NCI-H1694 treated with DMSO at 0.1 percent for 48 hours (cell line): ENCODE data around the gene CDC14B.
"Not testable (repeated sequence)": the region's sequence is repeated elsewhere in the genome, so short reads cannot be mapped to it uniquely, and the experiment has no call there.

ENCODE experiments used
- DNase-seq: peaks from one replicate; lab custom pipeline; 2025; lab: John Stamatoyannopoulos, UW

Gene CDC14B

GRCh38 chr9:96587338-96588315, 32.0 kb downstream of the CDC14B start:
- no peak for DNase-seq

GRCh38 chr9:96585426-96585825, 34.2 kb downstream of the CDC14B start:
- DNase-seq = no peak

- DNase-seq = not testable (repeated sequence)
Measured at GRCh38 chr9:96582199-96582598, 37.4 kb downstream of the CDC14B start.

- DNase-seq = no peak
Measured at GRCh38 chr9:96581786-96582185, 37.9 kb downstream of the CDC14B start.

GRCh38 chr9:96581301-96581700, 38.3 kb downstream of the CDC14B start:
- DNase-seq = no peak

- no peak for DNase-seq
Measured at GRCh38 chr9:96574931-96575351, 44.7 kb downstream of the CDC14B start.

- no peak for DNase-seq
Measured at GRCh38 chr9:96574455-96574854, 45.2 kb downstream of the CDC14B start.

GRCh38 chr9:96567203-96567700, 52.4 kb downstream of the CDC14B start:
- no peak for DNase-seq

- peak; percentile 7 for DNase-seq
Measured at GRCh38 chr9:96566498-96567202, 53.0 kb downstream of the CDC14B start.

GRCh38 chr9:96565671-96566497, 53.8 kb downstream of the CDC14B start:
- no peak for DNase-seq

GRCh38 chr9:96564217-96564616, 55.4 kb downstream of the CDC14B start:
- no peak for DNase-seq

GRCh38 chr9:96559339-96559943, 60.2 kb downstream of the CDC14B start:
- DNase-seq = no peak

GRCh38 chr9:96557921-96558320, 61.7 kb downstream of the CDC14B start:
- no peak for DNase-seq

- DNase-seq = no peak
Measured at GRCh38 chr9:96556701-96557461, 62.8 kb downstream of the CDC14B start.

- no peak for DNase-seq
Measured at GRCh38 chr9:96555567-96556386, 63.9 kb downstream of the CDC14B start.

- no peak for DNase-seq
Measured at GRCh38 chr9:96554801-96555566, 64.7 kb downstream of the CDC14B start.

- DNase-seq = no peak
Measured at GRCh38 chr9:96554326-96554725, 65.3 kb downstream of the CDC14B start.

- DNase-seq = no peak
Measured at GRCh38 chr9:96553070-96553469, 66.6 kb downstream of the CDC14B start.

- DNase-seq = no peak
Measured at GRCh38 chr9:96551403-96551802, 68.2 kb downstream of the CDC14B start.
